ENCODE results near the gene ERBB4. TPM values are rescaled to one million over a fixed set of nuclear protein-coding genes. Genes with fewer than 3 reads are reported as not detected.

ERBB4 gene
- total and polyA plus RNA-seq, 10 of the 15 experiments (the other 5 are each of a cell fraction or from before 2014, with no cell fraction given), result under 0.01 to 0.23 (median 0.01) TPM; not detected in 4

GRCh38 chr2:212539072-212539880 lies 674 bp upstream of the ERBB4 start:
- no peaks in the 10 kb centered on the region for H3K36me3 ChIP-seq (ENCODE audit: control insufficient read depth in 2 of 2, insufficient read depth in 2 of 2, low read length in 1 of 2)
- in situ Hi-C loops (cut with MboI), result no loop called here
- H3K9ac ChIP-seq (ENCODE audit: control insufficient read depth, insufficient read depth, low read length), result no peak overlapping the region
- no peak for ATAC-seq
- no TSS peak for BruUV-seq (replicated peaks)
- H3K4me1 ChIP-seq (ENCODE audit: control insufficient read depth, insufficient read depth, low read length), result no peaks in the 10 kb centered on the region
- no peak overlapping the region for H2AFZ ChIP-seq (ENCODE audit: control insufficient read depth, low read depth, low read length)
- intact Hi-C loops (cut with micrococcal nuclease; ENCODE audit: unreplicated experiment), result no loop called here
- ChIA-PET RAD21 (ENCODE audit: unreplicated experiment) (no interaction called here), POLR2A (interaction anchor here (0.7 kb wide), 1 partner anchor 8 kb away, joined by 5 read pairs; no protein-coding TSS in a partner anchor), CTCF (no interaction called here), SMC1A (ENCODE audit: uncharacterized antibody, unreplicated experiment) (no interaction called here)
- no peak for DNase-seq (ENCODE audit: low read depth, low spot score)
- H3K4me3 ChIP-seq, result no peak overlapping the region
- FAIRE-seq, result no peak
- H4K20me1 ChIP-seq (ENCODE audit: control insufficient read depth, insufficient read depth), result no peaks in the 10 kb centered on the region
- TF ChIP-seq BRCA1 (IDR thresholded peaks at IDR 0.05; ENCODE audit: low read depth, low read length), result no peak
- TF ChIP-seq HDAC2 (IDR thresholded peaks at IDR 0.05), result no peak
- no peak for TF ChIP-seq IKZF1 (conservative IDR thresholded peaks at IDR 0.05)
- TF ChIP-seq SMAD5 (IDR thresholded peaks at IDR 0.05; ENCODE audit: low read depth), result no peak
- no peak for TF ChIP-seq PBX3 (IDR thresholded peaks at IDR 0.05; ENCODE audit: insufficient replicate concordance, low read depth, low read length)
- TF ChIP-seq NR2C2 (IDR thresholded peaks at IDR 0.05; ENCODE audit: borderline replicate concordance, control insufficient read depth, insufficient read length, low read depth), result no peak
- TF ChIP-seq GABPA (IDR thresholded peaks at IDR 0.05; ENCODE audit: low read depth), result no peak
- H3K79me2 ChIP-seq (ENCODE audit: control insufficient read depth, insufficient read depth, low read length), result no peaks in the 10 kb centered on the region
- H3K9me3 ChIP-seq (replicated peaks; ENCODE audit: control insufficient read depth, insufficient read depth, low read length), result no peaks in the 10 kb centered on the region
- 46% methylated on average over 25 of the region's 30 CpGs for WGBS (ENCODE audit: insufficient coverage, insufficient replicate concordance, low lambda C conversion rate, missing lambda C conversion rate)
- no peak overlapping the region for H3K27ac ChIP-seq (ENCODE audit: control insufficient read depth, insufficient read depth)
- peak overlapping the region; percentile 74 for H3K4me2 ChIP-seq (ENCODE audit: control insufficient read depth, insufficient read depth)
- H3K27me3 ChIP-seq (replicated peaks in 1 of 2; ENCODE audit: control insufficient read depth in 2 of 2, insufficient read depth in 2 of 2, low read length in 1 of 2), result peaks cover 17 to 18% of the 10 kb centered on the region in 2 experiments
